Peyer's patch (tissue), 4 donors: ENCODE data around the gene NEK6. TPM values are rescaled to one million over a fixed set of nuclear protein-coding genes. Genes with fewer than 3 reads are reported as not detected.

ENCODE experiments used
- DNase-seq, 3 donors: peaks; one replicate each; pipeline ENCODE4 v3.0.0-alpha.2; 2017 to 2019
- H3K27ac ChIP-seq, 4 donors: fragments of 200-600 bp; sonication (generic); one replicate each; pipeline ENCODE4 v1.5.1; 2016 to 2019
- H3K27me3 ChIP-seq, 2 donors: fragments of 200-600 bp; sonication (generic); one replicate each; pipeline ENCODE4 v1.5.1; 2019
- H3K36me3 ChIP-seq, 3 donors: fragments of 200-600 bp; sonication (generic); one replicate each; pipeline ENCODE4 v1.5.1; 2016 to 2019
- H3K4me1 ChIP-seq, 4 donors: fragments of 200-600 bp; sonication (generic); one replicate each; pipeline ENCODE4 v1.5.1; 2016 to 2019
- H3K4me3 ChIP-seq, 4 donors: fragments of 200-600 bp; sonication (generic); 1 replicate in 3 of 4; 2 replicates in 1 of 4; pipeline ENCODE4 v1.5.1; 2016 to 2019; ENCODE audit warnings: mild to moderate bottlenecking in 1 of 4
- H3K9me3 ChIP-seq, 4 donors: fragments of 200-600 bp; sonication (generic); one replicate each; pipeline ENCODE4 v1.5.1; 2016 to 2019; ENCODE audit warnings: mild to moderate bottlenecking in 1 of 4
- POLR2A ChIP-seq, 2 donors: fragments of 450-650 bp; IDR thresholded peaks; one replicate each; pipeline ENCODE4 v1.5.1; 2017; ENCODE audit warnings: antibody characterized with exemption in 2 of 2, mild to moderate bottlenecking in 2 of 2, moderate library complexity in 2 of 2
- total RNA-seq, 4 donors: library from RNA; depleted of rRNA; stranded (reverse); fragments of >200 nt; gene quantifications; one replicate each; pipeline ENCODE4 v1.1.0, GENCODE V29; 2016
- TF ChIP-seq, protein P1 (sequence below), 6 experiments: fragments of 450-650 bp in 4 of 6; fragments of 200-600 bp in 2 of 6; sonication (generic) in 1 of 6; IDR thresholded peaks; one replicate each; pipeline ENCODE4 v1.5.1; 2017 to 2019; ENCODE audit warnings: antibody characterized with exemption in 6 of 6, mild to moderate bottlenecking in 3 of 6, moderate library complexity in 1 of 6

NEK6 gene
- total RNA-seq, 4 donors from 2014 or later = 38.4 to 77.6 (median 46.9) TPM

- Histone ChIP-seq H3K4me3 (no peak overlapping the region), H3K27me3 (no peaks in the 10 kb centered on the region), H3K27ac (peak overlapping the region in 1 of 4 donors; percentile 66), H3K36me3 (no peaks in the 10 kb centered on the region), H3K9me3 (no peaks in the 10 kb centered on the region), H3K4me1 (peaks cover 14 to 73% (median 40%) of the 10 kb centered on the region in 4 donors)
- DNase-seq = no peak
- TF ChIP-seq, protein P1, sequence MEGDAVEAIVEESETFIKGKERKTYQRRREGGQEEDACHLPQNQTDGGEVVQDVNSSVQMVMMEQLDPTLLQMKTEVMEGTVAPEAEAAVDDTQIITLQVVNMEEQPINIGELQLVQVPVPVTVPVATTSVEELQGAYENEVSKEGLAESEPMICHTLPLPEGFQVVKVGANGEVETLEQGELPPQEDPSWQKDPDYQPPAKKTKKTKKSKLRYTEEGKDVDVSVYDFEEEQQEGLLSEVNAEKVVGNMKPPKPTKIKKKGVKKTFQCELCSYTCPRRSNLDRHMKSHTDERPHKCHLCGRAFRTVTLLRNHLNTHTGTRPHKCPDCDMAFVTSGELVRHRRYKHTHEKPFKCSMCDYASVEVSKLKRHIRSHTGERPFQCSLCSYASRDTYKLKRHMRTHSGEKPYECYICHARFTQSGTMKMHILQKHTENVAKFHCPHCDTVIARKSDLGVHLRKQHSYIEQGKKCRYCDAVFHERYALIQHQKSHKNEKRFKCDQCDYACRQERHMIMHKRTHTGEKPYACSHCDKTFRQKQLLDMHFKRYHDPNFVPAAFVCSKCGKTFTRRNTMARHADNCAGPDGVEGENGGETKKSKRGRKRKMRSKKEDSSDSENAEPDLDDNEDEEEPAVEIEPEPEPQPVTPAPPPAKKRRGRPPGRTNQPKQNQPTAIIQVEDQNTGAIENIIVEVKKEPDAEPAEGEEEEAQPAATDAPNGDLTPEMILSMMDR (IDR thresholded peaks at IDR 0.05) = no peak
- no peak for TF ChIP-seq POLR2A (IDR thresholded peaks at IDR 0.05)
These were observed 10.5 kb downstream of the NEK6 start for GRCh38 chr9:124268248-124268647.

- Histone ChIP-seq H3K4me1 (peaks cover 14 to 69% (median 36%) of the 10 kb centered on the region in 4 donors), H3K27me3 (no peaks in the 10 kb centered on the region), H3K27ac (peak overlapping the region in 1 of 4 donors; percentile 66), H3K4me3 (no peak overlapping the region), H3K9me3 (no peaks in the 10 kb centered on the region), H3K36me3 (no peaks in the 10 kb centered on the region)
- no peak for DNase-seq
- TF ChIP-seq, protein P1 (IDR thresholded peaks at IDR 0.05) = no peak
- no peak for TF ChIP-seq POLR2A (IDR thresholded peaks at IDR 0.05)
These were observed 10.9 kb downstream of the NEK6 start for GRCh38 chr9:124268661-124269060.

DNA sequence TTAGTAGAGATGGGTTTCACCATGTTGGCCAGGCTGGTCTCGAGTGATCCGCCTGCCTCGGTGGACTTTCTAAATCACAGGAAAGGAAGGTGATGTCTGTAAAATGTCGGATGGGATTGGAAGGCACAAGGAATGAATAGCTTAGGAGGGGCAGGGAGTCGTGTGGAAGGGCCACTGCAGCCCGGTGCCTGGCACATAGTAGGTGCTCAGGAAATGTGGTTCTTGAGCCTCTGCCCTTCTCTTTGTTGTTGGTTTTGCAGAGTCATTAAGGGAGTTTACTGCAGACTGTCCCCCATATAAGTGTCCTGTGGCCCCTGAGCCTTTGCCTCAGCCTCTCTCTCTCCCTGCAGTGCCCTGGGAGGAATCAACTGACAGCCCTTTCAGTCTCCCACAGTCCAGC, 11.8 kb downstream of the NEK6 start:
- Histone ChIP-seq H3K4me1 (peaks cover 14 to 61% (median 30%) of the 10 kb centered on the region in 4 donors), H3K9me3 (no peaks in the 10 kb centered on the region), H3K36me3 (no peaks in the 10 kb centered on the region), H3K27ac (no peak overlapping the region), H3K27me3 (no peaks in the 10 kb centered on the region), H3K4me3 (no peak overlapping the region)
- DNase-seq = no peak
- TF ChIP-seq, protein P1 (IDR thresholded peaks at IDR 0.05) = no peak
- TF ChIP-seq POLR2A (IDR thresholded peaks at IDR 0.05) = no peak

DNA sequence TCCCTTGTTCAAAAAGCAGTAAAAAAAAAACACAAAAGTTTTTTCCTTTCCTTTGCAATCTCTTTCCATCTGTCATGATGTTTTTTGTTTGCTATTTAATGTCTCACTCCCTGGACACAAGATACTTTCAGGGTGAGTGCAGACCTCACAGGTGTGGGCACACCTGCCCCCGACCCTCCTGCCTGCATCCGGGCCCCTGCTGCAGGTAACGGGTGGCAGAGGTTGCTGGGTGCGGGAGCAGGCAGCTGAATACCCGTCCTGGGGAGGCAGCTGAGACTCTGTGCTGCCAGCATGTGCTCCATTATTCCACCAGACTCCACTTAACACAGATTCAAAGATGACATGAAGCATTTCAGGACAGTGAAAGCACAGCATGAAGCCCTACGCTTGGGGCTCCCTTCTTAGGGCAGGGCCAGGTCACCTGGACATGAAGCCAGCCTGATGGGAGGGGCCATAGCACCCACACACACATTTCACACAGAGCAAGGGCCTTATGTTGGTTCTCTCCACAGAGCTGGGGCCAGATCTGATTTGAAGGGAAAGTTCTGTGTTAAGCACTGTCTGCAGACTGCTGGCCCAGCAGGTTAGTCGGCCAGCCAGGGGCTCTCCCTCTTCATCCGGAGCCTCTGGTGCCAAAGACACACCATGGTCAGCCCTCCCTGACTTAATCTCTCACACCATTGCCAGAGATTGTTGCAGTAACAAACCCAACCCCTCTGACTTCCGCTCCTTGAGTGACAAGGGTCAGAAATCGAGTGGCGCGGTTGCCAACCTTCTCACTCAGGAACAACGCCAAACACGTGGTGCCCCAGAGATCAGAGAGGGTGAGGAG, 13.0 kb downstream of the NEK6 start:
- H3K4me3 ChIP-seq = peak overlapping the region in 1 of 4 donors; percentile 2
- peak overlapping the region; percentile 46 to 92 (median 70) for H3K27ac ChIP-seq
- H3K9me3 ChIP-seq = no peaks in the 10 kb centered on the region
- H3K36me3 ChIP-seq = no peaks in the 10 kb centered on the region
- H3K27me3 ChIP-seq = no peaks in the 10 kb centered on the region
- H3K4me1 ChIP-seq = peaks cover 14 to 53% (median 25%) of the 10 kb centered on the region in 4 donors
- DNase-seq = peak in 2 of 3 donors; percentile 85 to 87
- TF ChIP-seq POLR2A (IDR thresholded peaks at IDR 0.05) = no peak
- TF ChIP-seq, protein P1 (IDR thresholded peaks at IDR 0.05) = no peak

GRCh38 chr9:124271660-124272059, 13.9 kb downstream of the NEK6 start:
- H3K27me3 ChIP-seq = no peaks in the 10 kb centered on the region
- peaks cover 14 to 44% (median 23%) of the 10 kb centered on the region in 4 donors for H3K4me1 ChIP-seq
- no peaks in the 10 kb centered on the region for H3K9me3 ChIP-seq
- H3K27ac ChIP-seq = peak overlapping the region; percentile 46 to 92 (median 70)
- H3K4me3 ChIP-seq = no peak overlapping the region
- H3K36me3 ChIP-seq = no peaks in the 10 kb centered on the region
- DNase-seq = peak in 2 of 3 donors; percentile 61 to 70
- TF ChIP-seq, protein P1 (IDR thresholded peaks at IDR 0.05) = no peak
- TF ChIP-seq POLR2A (IDR thresholded peaks at IDR 0.05) = no peak
